Erythroblast (primary cell): ENCODE measurements around the gene SOX6.

Source experiments
- GATA1 ChIP-seq: IDR thresholded peaks from 2 replicates; pipeline ENCODE4 v1.6.1; 2011; ENCODE audit warnings: low read depth, mild to moderate bottlenecking, control low read depth, low read length, moderate library complexity
- POLR2A ChIP-seq: IDR thresholded peaks from 2 replicates; pipeline ENCODE4 v1.6.1; 2011; ENCODE audit warnings: mild to moderate bottlenecking, low read length

DNA sequence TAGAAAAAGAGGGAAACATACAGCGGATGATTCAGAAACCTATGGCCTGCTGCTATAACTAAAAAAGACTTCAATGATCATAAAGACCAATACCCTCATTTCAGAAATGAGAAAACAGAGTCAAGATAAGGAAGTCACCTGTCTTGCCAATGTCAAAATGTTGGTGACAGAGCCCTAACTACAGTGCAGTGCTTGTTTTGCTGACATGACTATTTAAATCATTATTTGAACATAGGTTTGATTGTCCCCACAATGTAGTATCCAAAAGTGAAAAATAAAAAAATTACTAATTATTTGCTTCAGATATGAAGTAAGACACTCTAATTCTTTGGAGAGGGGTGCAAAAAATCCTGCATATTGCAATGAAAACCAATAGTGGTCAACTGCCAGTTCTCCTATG is 115.7 kb downstream of the SOX6 start:
- TF ChIP-seq POLR2A (no peak), GATA1 (no peak)
